GM12892 (cell line): Measurements from ENCODE around the gene MMP27.

Experiments
- POLR2A ChIP-seq: IDR thresholded peaks from 2 replicates; pipeline ENCODE4 v1.6.1; 2011; ENCODE audit warnings: low read depth, low read length, control low read depth
- POLR2AphosphoS5 ChIP-seq: IDR thresholded peaks from 2 replicates; pipeline ENCODE4 v1.6.1; 2011; ENCODE audit warnings: low read depth, low read length, control low read depth
- TAF1 ChIP-seq: IDR thresholded peaks from 2 replicates; pipeline ENCODE4 v1.6.1; 2011; ENCODE audit warnings: low read depth, mild to moderate bottlenecking, control low read depth, low read length, borderline replicate concordance

DNA sequence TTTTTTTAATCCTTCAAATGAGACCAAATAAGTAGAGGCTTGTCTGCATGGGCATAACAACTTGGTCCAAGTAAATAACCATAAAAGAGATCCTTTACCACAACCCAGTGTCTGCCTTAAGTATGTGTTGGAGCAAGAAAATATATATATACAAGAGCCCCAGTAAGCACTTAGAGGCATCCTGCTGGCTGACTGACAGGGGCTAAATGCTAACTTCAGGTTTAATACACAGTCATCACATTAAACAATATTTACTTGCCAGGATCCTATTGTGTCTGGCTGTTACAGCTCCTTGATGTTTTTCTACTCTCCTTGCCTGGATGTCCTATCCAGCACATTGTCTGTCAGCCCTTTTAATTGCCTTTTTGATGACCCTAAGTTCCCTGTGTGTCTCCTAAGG, 43.0 kb downstream of the MMP27 start:
- TF ChIP-seq POLR2A (no peak), POLR2AphosphoS5 (no peak), TAF1 (no peak)
